GM19035 (cell line): Measurements from ENCODE around the gene CC2D2A.
"Not testable (repeated sequence)": the region's sequence is repeated elsewhere in the genome, so short reads cannot be mapped to it uniquely, and the experiment has no call there.

Experiments
- ATAC-seq: cut with Tn5 transposase; IDR thresholded peaks from one replicate; pipeline ENCODE4 v1.9.1; 2021; ENCODE audit not compliant: unreplicated experiment

CC2D2A gene

DNA sequence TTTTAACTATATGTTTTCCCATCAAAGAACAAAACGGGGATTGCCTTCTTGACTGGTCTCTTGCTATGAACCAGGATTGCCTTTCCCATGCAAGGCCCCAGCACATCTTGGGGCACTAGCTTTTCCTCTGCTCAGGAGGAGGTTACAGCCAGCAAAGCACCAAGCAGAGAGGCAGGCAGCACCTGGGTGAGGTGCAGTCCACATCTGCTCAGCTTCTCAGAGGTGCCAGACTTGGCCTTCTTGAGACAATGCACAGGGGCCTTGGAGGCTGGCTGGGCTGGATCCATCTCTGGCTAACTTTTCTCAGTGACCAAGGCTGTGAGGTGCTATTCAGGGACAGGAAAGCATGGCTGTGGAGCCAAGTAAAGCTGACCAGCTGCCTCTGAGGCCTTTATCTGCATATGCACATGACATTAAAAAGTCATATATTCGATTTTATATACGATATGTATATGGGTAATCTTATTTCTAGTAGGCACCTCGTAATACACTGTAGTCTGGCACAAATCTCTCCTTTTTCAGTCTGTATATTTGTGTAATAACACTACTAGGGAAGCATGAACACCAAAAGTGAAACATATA lies 86.9 kb downstream of the CC2D2A start:
- ATAC-seq, result no peak

DNA sequence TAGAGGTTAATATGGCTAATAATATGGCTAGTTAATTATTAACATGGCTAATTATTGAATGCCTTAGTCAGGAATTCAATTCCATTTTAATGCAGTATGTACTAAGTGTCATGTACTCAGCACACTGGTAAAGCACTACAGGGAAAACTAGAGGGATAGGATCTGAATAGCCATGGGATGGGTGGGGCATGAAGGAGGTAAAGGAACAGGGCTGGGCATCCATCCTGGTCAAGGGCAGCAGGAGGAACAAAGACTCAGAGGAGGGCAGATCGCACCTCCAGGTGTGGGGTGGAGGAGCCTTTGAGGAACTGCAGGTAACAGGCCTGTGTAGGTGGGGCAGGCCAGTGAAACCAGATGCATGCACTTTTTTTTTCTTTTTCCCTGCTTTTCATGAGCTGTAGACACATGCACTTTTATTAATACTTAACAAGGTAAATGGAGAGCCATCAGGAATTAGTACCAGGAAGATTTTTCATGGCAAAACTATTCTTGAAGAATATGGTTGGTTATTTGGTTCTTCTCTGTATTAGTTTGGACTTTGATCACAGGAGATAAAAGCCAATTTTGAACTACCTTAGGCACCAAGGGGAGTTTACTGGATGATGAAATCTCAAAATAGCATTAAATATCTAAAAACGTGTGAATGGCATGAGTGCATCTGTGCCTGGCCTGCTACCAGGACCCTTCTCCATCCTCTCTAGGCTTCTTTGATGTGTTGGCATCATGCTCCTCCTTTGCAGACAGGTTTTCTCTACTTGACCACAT lies 88.3 kb downstream of the CC2D2A start:
- ATAC-seq, result no peak

DNA sequence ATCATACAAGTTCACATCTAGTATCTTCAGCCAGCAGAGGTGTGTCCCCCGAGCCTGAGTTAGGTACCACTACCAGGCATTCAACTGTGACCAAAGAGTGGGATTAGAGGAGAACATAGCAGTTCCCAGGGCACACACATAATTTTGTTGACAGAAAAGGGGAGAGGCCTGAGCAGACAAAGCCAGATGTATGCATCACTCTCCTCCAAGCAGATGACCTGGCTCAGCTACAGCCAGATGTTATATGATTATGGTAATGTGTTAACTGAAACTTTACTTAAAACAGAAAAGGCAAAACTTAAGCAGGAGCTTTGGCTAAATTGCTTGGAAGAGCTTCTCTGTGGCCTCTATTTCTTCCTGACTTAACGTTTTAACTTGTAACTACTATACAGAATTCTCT lies 88.9 kb downstream of the CC2D2A start:
- ATAC-seq, result no peak

DNA sequence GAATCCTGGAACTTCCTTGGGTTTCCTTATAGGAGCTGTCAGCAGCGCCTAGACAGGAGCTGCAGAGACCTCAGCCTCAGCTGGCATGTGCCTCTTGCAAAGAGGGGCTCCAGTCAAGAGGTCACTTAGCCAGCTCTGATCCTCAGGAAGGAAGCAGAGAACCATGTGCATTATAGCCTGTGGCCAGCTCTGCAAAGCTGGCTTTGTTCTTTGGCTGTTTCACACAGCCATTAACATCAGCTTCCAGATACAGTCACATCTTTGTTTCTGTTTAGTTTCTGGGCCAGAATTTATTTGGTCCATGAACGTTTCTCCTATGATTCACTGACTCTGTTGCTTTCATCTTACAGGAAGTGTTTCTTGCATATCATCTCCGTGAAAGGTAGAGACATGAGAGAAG lies 92.4 kb downstream of the CC2D2A start:
- no peak for ATAC-seq

DNA sequence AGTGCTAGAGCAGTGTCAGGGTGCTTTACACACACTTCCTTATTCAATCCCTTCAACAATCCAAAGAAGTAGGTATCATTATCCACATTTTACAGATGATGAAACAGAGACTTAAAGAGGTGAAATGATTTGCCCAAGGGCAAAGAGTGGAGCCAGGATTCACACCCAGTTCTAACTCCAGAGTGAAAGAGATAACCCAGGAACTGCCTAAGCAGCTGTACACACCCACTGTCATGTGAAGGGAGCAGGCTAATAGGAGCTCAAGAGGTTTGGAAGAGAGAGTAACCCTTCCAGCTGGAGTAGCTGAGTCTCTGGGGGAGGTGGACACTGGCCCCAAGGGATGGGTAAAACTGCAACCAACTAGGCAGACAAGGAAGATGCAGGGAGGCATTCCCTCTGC lies 92.9 kb downstream of the CC2D2A start:
- ATAC-seq, result no peak

DNA sequence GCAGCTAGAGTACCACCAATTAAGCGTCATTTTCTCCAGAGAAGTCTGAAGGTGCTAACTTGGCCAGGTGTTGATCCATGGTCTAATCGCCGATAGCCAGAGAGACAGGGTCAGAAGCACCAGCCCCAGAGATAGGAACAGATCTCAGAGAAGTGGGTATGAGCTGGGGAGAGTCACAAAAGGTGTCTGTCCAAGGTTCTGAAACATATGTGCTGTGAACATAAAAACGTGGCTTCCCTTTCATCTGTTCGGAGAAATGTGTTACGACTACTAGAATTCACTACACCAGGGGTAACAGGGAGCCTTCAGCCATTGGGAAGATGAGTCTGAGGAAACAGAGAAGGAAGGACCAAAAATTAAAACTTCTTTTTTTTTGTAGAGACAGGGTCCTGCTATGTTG lies 94.2 kb downstream of the CC2D2A start:
- ATAC-seq, result no peak

DNA sequence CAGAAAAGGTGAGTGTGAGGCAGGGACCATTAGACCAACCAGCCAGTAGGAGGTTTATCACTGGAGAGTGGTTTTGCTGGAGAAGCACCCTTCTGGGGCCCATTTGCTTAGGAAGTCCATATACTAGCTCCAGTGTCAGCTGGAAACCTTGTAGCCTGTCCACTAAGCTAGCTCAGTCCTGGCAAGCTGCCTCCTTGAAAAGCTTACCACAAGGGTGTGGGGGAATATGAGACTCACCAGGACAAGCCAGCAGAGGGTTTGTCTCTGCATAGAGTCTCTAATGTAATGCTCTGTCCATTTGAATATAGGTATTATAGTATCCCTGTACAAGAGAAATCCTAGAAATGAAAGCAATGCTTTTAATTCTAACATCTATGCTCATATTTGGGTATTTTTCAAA lies 99.1 kb downstream of the CC2D2A start:
- no peak for ATAC-seq

DNA sequence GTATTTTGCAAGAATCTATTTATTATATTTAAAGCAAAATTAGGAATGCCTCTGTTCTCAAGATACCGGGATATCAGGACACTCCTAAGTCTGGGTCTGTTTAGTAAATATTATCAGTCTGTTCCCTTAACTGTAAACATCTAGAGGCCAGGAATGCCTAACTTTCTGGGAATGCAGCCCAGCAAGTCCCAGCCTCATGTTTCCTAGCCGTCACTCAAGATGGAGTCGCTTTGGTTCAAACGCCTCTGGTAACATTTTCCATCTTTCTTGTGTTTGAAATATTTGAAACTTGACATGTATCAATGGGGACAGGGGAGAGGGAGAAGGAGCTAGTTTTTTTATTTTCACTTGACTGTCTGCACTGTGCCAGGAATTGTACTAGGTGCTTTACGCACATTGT lies 100.1 kb downstream of the CC2D2A start:
- no peak for ATAC-seq

DNA sequence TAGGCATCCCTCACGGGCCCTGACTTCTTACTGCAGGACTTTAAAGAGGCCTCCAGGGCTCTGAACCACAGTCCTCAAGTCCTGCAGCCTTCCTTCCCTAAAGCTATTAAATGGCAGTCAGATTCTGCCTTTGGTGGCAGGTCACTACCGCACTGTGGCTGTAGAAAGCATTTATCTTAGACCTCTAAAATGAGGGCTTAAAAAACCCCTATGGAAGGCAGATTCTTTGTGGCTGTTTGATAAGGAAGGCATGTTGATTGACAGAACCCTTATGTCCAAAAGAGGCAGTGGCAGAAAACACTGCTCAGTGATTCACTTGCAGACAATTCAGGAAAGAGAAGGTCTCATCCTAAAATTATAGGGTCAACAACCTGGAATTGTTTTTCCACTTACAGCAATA lies 106.3 kb downstream of the CC2D2A start:
- ATAC-seq, result no peak

DNA sequence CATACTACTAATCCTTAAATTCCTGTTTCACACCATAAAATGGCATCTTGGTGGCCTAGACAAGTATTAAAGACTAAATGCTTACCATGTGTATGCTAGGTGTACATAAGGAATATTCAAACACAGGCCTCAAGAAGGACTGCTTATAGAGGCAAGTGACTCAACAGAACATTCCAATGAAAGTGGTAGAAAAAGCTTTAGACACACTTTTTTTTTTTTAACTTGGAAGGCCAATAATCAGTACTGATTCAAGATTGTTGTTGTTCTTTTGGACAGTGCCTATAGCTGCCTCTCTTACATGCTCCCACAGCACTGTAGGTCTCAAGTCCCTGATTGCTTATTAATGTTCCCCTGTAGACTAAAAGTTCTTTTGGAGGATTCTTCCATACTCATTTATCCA lies 107.8 kb downstream of the CC2D2A start:
- no peak for ATAC-seq

DNA sequence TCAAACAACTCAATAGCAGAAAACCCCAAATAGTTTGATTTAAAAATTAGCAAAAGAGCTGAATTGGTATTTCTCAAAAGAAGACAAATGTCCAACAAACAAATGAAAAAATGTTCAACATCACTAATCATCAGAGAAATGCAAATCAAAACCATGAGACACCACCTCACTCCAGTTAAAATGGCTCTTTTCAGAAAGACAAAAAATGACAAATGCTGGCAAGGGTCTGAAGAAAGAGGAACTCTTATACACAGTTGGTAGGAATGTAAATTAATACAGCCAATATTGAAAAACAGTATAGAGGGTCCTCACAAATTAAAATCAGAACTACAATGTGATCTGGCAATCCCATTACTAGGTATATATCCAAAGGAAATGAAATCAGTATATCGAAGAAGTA lies 115.1 kb downstream of the CC2D2A start:
- ATAC-seq, result no peak

DNA sequence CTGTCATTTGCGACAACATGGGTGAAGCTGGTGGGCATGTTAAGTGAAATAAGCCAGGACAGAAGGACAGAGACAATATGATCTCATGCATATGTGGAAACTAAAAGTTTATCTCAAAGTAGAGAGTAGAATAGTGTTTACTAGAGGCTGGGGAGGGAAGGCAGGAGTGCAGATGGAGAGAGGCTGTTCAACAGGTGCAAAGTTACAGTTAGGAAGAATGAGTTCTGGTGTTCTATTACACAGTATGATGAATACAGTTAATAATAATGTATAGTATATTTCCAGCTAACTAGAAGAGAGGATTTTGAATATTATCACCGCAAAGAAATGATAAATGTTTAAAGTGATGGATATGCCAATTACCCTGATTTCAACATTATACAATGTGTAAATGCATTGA lies 115.6 kb downstream of the CC2D2A start:
- no peak for ATAC-seq

DNA sequence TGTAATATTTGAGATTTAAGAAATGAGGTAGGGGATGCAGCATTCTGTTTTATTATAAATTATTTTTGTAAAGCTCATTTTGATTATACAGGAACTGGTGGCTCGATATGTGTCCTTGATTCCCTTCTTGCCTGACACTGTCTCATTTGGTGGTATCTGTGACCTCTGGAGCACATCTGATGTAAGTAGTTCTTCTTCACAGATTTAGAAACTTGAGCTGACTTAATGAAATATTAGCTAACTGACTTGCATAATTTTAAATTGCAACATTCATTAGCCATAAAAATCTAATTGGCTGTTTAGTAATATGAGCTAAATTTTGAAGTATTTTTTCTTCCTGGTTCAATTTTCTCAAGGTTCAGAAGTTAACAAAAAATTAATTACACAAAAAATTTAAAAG lies 116.4 kb downstream of the CC2D2A start:
- ATAC-seq, result no peak

DNA sequence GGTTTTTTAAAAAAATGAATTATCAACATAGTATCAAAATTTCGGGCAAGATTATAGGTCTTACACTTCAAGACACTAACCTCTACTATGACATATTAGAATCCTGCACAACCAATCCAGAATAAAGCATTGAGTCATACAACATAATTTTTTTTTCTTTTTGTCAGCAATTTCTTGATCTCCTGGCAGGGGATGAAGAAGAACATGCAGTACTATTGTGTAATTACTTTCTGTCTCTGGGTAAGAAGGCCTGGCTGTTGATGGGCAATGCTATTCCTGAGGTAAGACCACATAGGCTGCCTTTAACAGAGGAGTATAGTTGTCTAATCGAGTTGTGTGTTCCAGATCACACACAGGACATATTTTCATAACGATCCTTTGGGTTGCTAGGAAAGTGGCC lies 118.0 kb downstream of the CC2D2A start:
- ATAC-seq, result no peak

DNA sequence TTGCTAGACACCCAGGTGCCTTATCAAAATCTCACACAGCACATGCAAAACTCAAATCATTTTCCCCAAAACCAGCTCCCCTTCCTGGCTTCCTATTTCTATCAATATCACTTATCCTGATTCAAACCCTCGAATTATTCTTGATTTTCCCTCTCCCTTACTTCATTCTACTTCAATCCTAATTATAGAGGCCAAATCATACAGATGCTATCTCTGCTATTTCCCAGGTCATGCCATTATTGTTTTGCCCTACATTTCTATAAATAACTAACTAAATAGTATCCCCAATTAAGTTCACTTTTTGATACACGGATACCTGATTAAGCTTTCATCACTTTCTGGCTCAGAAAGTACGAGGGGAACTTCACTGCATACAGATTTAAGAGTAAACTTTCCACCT lies 123.1 kb downstream of the CC2D2A start:
- ATAC-seq, result no peak

DNA sequence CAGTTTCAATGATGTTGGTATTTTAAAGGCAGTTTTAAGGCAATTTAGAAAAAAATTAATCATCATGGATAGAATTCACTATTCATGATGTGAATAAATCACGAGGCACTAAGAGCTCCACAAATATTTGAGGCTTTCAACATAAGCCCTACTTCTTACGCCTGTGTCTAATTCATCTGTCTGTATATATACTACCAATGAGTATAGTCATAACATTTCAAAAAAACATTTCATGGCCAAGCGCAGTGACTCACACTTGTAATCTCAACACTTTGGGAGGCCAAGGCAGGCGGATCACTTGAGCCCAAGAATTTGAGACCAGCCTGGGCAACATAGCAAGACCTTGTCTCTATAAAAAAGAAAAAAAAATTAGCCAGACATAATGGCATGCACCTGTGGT lies 129.0 kb downstream of the CC2D2A start:
- ATAC-seq, result no peak

DNA sequence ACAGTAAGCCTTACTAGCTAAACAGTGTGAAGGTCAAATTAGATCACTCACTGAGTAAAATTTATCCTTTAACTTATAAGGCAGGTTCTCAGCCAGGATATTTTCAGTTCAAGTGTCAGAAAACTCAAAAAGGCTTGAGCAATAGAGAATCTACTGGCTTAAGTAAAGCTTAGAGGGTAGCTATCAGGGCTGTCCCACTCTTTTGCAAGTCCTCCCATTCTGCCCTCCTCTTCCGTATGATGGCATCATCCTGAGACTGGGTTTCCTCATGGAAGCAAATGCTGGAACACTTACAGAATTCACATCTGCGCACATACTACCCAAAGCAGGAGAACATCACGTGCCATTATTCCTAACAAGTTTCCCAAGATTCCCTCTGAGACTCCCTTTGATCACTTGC lies 130.5 kb downstream of the CC2D2A start:
- ATAC-seq, result no peak

DNA sequence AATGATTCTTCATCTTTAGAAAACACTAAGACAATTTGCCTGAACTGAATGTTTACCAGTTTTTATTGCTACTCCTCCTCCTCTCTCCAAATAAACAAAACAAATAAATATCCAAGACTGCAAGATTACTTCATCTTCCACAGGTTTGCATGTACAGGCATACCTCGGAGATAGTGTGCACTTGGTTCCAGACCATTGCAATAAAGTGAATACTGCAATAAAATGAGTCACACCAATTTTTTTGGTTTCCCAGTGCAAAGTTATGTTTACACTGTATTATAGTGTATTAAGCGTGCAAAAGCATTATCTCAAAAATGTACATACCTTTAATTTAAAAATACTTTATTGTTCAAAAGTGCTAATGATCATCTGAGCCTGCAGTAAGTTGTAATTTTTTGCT lies 132.2 kb downstream of the CC2D2A start:
- ATAC-seq, result no peak

DNA sequence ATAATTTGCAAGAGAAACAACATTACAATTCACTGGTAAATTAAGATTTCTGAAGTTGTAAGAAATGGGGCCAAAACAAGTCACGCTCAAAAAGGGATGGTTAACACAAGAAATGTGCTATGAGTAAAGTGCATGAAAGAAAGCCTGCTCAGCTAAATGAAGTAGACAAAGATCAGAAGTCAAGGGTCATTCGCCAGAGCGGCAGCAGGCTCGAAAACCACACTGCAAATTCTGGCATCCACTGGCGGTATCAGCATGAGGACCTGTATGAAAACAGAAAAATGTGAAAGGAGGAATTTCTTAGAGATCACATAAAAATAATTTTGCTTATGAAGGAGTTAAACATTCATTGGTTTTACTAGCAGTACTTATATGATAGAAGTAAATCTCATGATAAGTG lies 135.9 kb downstream of the CC2D2A start:
- no peak for ATAC-seq

DNA sequence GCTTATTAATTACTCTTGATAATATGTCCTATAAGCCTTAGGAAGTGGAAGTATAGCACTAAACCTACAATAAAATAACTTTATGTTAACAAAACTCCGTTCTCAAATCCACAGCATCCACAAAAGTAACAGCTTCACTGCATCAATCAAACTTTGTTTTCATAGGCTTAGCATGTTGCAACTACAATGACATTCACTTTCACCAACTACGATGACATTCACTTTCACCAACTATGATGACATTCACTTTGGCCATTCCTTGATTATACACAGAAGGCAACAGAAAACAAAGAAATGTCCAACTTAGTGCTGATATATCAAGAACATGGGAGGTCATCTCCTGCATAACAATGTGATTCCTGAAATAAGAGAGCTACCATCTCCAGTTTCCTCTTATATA lies 141.2 kb downstream of the CC2D2A start:
- ATAC-seq, result no peak

DNA sequence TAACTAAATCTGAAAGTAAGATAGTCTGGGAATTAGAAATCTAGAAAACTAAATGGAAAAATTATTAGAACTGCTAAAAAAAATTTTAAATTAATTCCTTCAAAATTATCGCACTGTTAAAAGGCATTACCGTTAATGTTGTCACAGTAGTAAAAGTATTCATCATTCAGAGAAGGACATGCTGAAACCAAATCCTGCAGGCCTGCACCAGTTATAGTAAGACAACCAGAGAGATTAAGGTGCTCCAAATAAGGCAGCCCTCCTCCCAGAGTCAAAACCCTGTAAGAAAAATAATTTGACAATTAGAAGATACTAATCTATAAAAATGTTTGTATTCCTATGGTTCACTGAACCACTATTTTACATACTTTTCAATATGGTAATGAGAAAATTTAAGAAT lies 142.5 kb downstream of the CC2D2A start:
- ATAC-seq, result no peak

DNA sequence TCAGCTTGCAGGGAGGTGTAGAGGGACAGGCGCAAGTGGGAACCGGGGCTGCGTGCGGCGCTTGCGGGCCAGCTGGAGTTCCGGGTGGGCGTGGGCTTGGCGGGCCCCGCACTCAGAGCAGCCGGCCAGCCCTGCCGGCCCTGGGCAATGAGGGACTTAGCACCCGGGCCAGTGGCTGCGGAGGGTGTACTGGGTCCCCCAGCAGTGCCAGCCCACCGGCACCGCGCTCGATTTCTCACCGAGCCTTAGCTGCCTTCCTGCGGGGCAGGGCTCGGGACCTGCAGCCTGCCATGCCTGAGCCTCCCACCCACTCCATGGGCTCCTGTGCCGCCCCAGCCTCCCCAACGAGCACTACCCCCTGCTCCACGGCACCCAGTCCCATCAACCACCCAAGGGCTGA lies 145.2 kb downstream of the CC2D2A start:
- ATAC-seq, result not testable (repeated sequence)

DNA sequence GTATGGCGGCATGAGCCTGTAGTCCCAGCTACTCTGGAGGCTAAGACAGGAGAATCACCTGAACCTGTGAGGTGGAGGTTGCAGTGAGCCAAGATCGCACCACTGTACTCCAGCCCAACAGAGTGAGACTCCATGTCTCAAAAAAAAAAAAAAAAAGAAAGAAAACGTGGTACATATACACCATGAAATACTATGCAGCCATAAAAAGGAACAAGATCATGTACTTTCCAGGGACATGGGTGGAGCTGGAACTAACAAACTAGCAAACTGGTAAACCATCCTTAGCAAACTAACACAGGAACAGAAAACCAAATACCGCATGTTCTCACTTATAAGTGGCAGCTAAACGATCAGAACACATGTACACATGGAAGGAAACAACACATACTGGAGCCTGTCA lies 147.7 kb downstream of the CC2D2A start:
- not testable (repeated sequence) for ATAC-seq
